Caco-2 (cell line): ENCODE measurements around the gene JAKMIP3. TPM values are rescaled to one million over a fixed set of nuclear protein-coding genes. Genes with fewer than 3 reads are reported as not detected.

Experiments
- Bru-seq: library from RNA; stranded (reverse); fragments of 400-500 nt; gene quantifications from one replicate; lab custom pipeline; 2021; lab: Mats Ljungman, UMichigan
- BruChase-seq, 2 experiments: library from RNA; stranded (reverse); fragments of 400-500 nt; gene quantifications; one replicate each; lab custom pipeline; 2021; lab: Mats Ljungman, UMichigan
- BruUV-seq: library from RNA; stranded (reverse); fragments of 400-500 nt; replicated peaks from 2 replicates; lab custom pipeline; 2021; lab: Mats Ljungman, UMichigan
- CTCF ChIA-PET: fragments of 300-600 bp; sonication (Branson Sonifier 250); formaldehyde crosslinking; loops from one replicate; lab custom pipeline; 2022; ENCODE audit warnings: antibody characterized with exemption; lab: Charles Lee
- POLR2A ChIA-PET: fragments of 300-600 bp; sonication (Branson Sonifier 250); formaldehyde crosslinking; loops from one replicate; lab custom pipeline; 2022; ENCODE audit warnings: antibody characterized with exemption; lab: Charles Lee
- DNase-seq, 2 experiments: peaks; one replicate each; pipeline versions ENCODE4 v3.0.0 to v3.0.0-alpha.2; 2020 to 2022
- H3K27me3 ChIP-seq: replicated peaks from 2 replicates; pipeline ENCODE4 v1.6.0; 2011; ENCODE audit warnings: low read length; ENCODE audit not compliant: control insufficient read depth, insufficient read depth
- H3K36me3 ChIP-seq: 2 replicates; pipeline ENCODE4 v1.5.1; 2011; ENCODE audit warnings: low read length; ENCODE audit not compliant: control insufficient read depth, insufficient read depth
- H3K4me1 ChIP-seq: fragments of 250-450 bp; sonication (Bioruptor Pico); 2 replicates; pipeline ENCODE4 v1.5.1; 2020; ENCODE audit warnings: mild to moderate bottlenecking
- H3K4me3 ChIP-seq: 2 replicates; pipeline ENCODE4 v1.5.1; 2011; ENCODE audit warnings: low read depth, mild to moderate bottlenecking, control low read depth, low read length
- H3K9me3 ChIP-seq: fragments of 250-450 bp; sonication (Bioruptor Pico); 2 replicates; pipeline ENCODE4 v1.5.1; 2020; ENCODE audit warnings: mild to moderate bottlenecking, moderate library complexity
- H3K27ac Mint-ChIP-seq: one replicate; pipeline ENCODE4 v1.8.0; 2022; ENCODE audit warnings: mixed read lengths; ENCODE audit not compliant: unreplicated experiment
- H3K27me3 Mint-ChIP-seq: one replicate; pipeline ENCODE4 v1.8.0; 2022; ENCODE audit warnings: mixed read lengths; ENCODE audit not compliant: insufficient read depth, unreplicated experiment
- H3K36me3 Mint-ChIP-seq: one replicate; pipeline ENCODE4 v1.8.0; 2022; ENCODE audit warnings: mild to moderate bottlenecking, mixed read lengths; ENCODE audit not compliant: insufficient read depth, unreplicated experiment
- H3K4me1 Mint-ChIP-seq: one replicate; pipeline ENCODE4 v1.8.0; 2022; ENCODE audit warnings: low read depth, mixed read lengths; ENCODE audit not compliant: unreplicated experiment
- H3K4me3 Mint-ChIP-seq: one replicate; pipeline ENCODE4 v1.8.0; 2022; ENCODE audit warnings: mild to moderate bottlenecking, moderate library complexity, mixed read lengths; ENCODE audit not compliant: unreplicated experiment
- H3K9me3 Mint-ChIP-seq: one replicate; pipeline ENCODE4 v1.8.0; 2022; ENCODE audit warnings: mixed read lengths; ENCODE audit not compliant: unreplicated experiment
- CTCF ChIP-seq, 2 experiments: fragments of 200-600 bp in 1 of 2; IDR thresholded peaks; 1 replicate in 1 of 2; 2 replicates in 1 of 2; pipeline versions ENCODE4 v1.5.1 to v1.8.0; 2011 to 2022; ENCODE audit warnings: antibody characterized with exemption in 1 of 2, control low read depth in 1 of 2, inconsistent platforms in 1 of 2, low read depth in 1 of 2, low read length in 1 of 2, mild to moderate bottlenecking in 1 of 2, moderate library complexity in 1 of 2; ENCODE audit not compliant: insufficient read depth in 1 of 2, severe bottlenecking in 1 of 2, unreplicated experiment in 1 of 2
- intact Hi-C: fragments of 100-400 bp; cut with micrococcal nuclease; formaldehyde crosslinking; loops from one replicate; pipeline ENCODE4 v1.10.0; 2022; ENCODE audit not compliant: unreplicated experiment
- long read RNA-seq: library from polyadenylated mRNA; stranded (forward); transcript quantifications from one replicate; pipeline ENCODE4 v2.0.0, GENCODE V29; 2022
- total RNA-seq: library from RNA; stranded (reverse); gene quantifications from 2 replicates; pipeline ENCODE4 v1.2.3, GENCODE V29; 2022

JAKMIP3 gene
- 0.50 and 0.53 TPM in 2 replicates for total RNA-seq
- percentile 24 among the genes with signal in this experiment for Bru-seq, nascent RNA
- BruChase-seq, experiment 1, labeled RNA remaining after a 2-hour chase = percentile 29 among the genes with signal in this experiment
- BruChase-seq, experiment 2, labeled RNA remaining after a 6-hour chase = percentile 33 among the genes with signal in this experiment
- long read RNA-seq, partial matches to known transcripts = 0 of 1 reads
- long read RNA-seq, other reads (novel, unspliced or antisense) = 1 of 1 reads

- no peaks in the 10 kb centered on the region for H3K36me3 Mint-ChIP-seq
- Histone ChIP-seq H3K4me3 (peak within 1 kb of the TSS; percentile 21), H3K9me3 (no peaks in the 10 kb centered on the region), H3K36me3 (no peaks in the 10 kb centered on the region; the same call in 1 of the 2 replicates), H3K4me1 (no peaks in the 10 kb centered on the region; the same call in 1 of the 2 replicates), H3K27me3 (no peaks in the 10 kb centered on the region)
- TF ChIP-seq CTCF (IDR thresholded peaks at IDR 0.05; ENCODE audit: insufficient read depth in 1 of 2, low read depth in 1 of 2, low read length in 1 of 2, severe bottlenecking in 1 of 2, unreplicated experiment in 1 of 2) = no peak
- CTCF ChIA-PET = interaction anchor here (1.1 to 2.1 kb wide), 2 partner anchors 72 to 77 kb away, joined by 3 to 11 read pairs; no protein-coding TSS in a partner anchor
- H3K27ac Mint-ChIP-seq = peak within 1 kb of the TSS; percentile 79
- peak; percentile 55 to 65 for DNase-seq
- BruUV-seq = no TSS peak
- POLR2A ChIA-PET = no interaction called here
- H3K4me1 Mint-ChIP-seq = no peaks in the 10 kb centered on the region
- no peaks in the 10 kb centered on the region for H3K9me3 Mint-ChIP-seq
- intact Hi-C loops = no loop called here
- peak within 1 kb of the TSS; percentile 78 for H3K4me3 Mint-ChIP-seq
- H3K27me3 Mint-ChIP-seq = peaks cover 8% of the 10 kb centered on the region
These were observed at the start of gene JAKMIP3 for GRCh38 chr10:132065491-132066105. JAKMIP3 (plus strand) TSS chr10:132065946; CDS start chr10:132104809, 38,863 bp downstream.

GRCh38 chr10:132016514-132016913, 49.2 kb upstream of the JAKMIP3 start:
- TF ChIP-seq CTCF (IDR thresholded peaks at IDR 0.05; ENCODE audit: insufficient read depth in 1 of 2, low read depth in 1 of 2, low read length in 1 of 2, severe bottlenecking in 1 of 2, unreplicated experiment in 1 of 2) = no peak
- H3K27ac Mint-ChIP-seq = no peak overlapping the region
- BruUV-seq = no TSS peak
- H3K9me3 Mint-ChIP-seq = no peaks in the 10 kb centered on the region
- Histone ChIP-seq H3K9me3 (no peaks in the 10 kb centered on the region), H3K4me3 (no peak overlapping the region), H3K4me1 (no peaks in the 10 kb centered on the region), H3K36me3 (no peaks in the 10 kb centered on the region), H3K27me3 (no peaks in the 10 kb centered on the region)
- H3K4me1 Mint-ChIP-seq = no peaks in the 10 kb centered on the region
- ChIA-PET CTCF (no interaction called here), POLR2A (no interaction called here)
- peaks cover 6% of the 10 kb centered on the region for H3K27me3 Mint-ChIP-seq
- no peak overlapping the region for H3K4me3 Mint-ChIP-seq
- intact Hi-C loops = no loop called here
- H3K36me3 Mint-ChIP-seq = no peaks in the 10 kb centered on the region
- DNase-seq = no peak

GRCh38 chr10:132018446-132018845, 47.3 kb upstream of the JAKMIP3 start:
- no peaks in the 10 kb centered on the region for H3K27me3 ChIP-seq
- BruUV-seq = no TSS peak
- H3K4me1 ChIP-seq = no peaks in the 10 kb centered on the region
- Mint-ChIP-seq H3K27ac (no peak overlapping the region), H3K4me3 (no peak overlapping the region), H3K4me1 (peaks cover 6% of the 10 kb centered on the region), H3K36me3 (no peaks in the 10 kb centered on the region), H3K9me3 (no peaks in the 10 kb centered on the region), H3K27me3 (peaks cover 11% of the 10 kb centered on the region)
- H3K4me3 ChIP-seq = no peak overlapping the region
- ChIA-PET CTCF (no interaction called here), POLR2A (no interaction called here)
- peak in 1 of 2 experiments; percentile 4 for DNase-seq
- no peaks in the 10 kb centered on the region for H3K9me3 ChIP-seq
- TF ChIP-seq CTCF (IDR thresholded peaks at IDR 0.05; ENCODE audit: insufficient read depth in 1 of 2, low read depth in 1 of 2, low read length in 1 of 2, severe bottlenecking in 1 of 2, unreplicated experiment in 1 of 2) = no peak
- intact Hi-C loops = no loop called here
- H3K36me3 ChIP-seq = no peaks in the 10 kb centered on the region
